Measurements from ENCODE around the gene WDR87.

The WDR87 gene

GRCh38 chr19:37905946-37906868 lies at the start of gene WDR87:
Gene WDR87, minus strand, starts transcription at chr19:37906594. Its CDS starts 8,355 bp downstream, at chr19:37898239.
- peak; percentile 92 for DNase-seq

GRCh38 chr19:37955986-37956385 lies 49.6 kb upstream of the WDR87 start:
- DNase-seq: no peak

- no peak for DNase-seq
Observed at GRCh38 chr19:37954421-37954874, 48.1 kb upstream of the WDR87 start.

DNA sequence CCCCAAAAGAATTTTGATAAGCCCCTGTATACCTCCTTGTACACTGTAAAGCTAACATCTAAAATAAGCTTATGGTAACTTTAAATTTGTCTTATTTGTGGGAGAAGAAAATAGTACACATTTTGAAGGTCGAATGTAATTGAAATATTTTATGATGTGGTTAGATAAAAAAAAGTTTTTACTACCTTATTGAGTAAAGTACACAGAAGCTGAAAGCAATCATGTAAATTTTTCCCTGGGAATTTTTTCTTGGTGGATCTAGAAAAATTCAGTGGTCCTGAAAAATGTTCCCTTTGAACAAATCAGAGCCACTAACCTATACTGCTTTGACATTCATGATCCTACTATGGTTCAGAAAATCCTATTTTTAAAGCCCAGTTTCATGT lies 47.5 kb upstream of the WDR87 start:
- no peak for DNase-seq

DNA sequence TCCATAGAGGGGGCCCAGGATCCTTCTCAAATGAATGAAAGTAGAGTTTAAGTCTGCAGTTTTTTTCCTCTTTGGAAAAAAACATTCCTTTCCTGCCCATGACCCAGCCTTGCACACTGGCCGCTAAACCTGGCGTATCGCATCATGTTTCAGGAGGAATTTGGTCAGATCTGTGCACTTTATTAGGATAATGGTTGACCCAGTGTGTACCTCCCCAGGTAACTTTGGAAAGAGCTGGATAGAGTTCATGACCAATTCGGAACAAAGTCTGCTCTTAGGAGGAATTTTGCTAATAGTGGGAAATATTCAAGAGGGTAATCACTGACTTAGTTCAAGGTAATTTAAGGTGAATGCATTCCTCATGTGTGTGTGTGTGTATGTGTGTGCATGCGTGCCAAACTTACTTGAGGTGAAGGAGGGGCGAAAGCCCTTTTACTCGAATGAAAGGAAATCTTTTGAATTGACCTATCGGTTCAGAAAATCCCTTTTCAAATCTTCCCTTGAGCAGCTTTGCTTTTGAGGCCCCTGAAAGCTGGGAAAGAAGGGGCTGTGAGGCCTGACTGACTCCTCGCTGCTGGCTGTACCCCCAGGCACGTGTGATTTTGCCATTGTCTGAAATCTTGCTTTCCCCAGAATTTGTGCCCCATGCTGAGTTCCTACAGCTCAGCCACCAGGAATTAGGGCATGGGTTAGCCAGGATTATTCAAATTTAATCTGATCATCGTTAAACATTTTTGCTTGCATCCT lies 47.0 kb upstream of the WDR87 start:
- DNase-seq: no peak

- DNase-seq: peak; percentile 73
Observed at GRCh38 chr19:37951816-37952210, 45.4 kb upstream of the WDR87 start.

- DNase-seq: no peak
Observed at GRCh38 chr19:37950471-37951175, 44.2 kb upstream of the WDR87 start.

DNA sequence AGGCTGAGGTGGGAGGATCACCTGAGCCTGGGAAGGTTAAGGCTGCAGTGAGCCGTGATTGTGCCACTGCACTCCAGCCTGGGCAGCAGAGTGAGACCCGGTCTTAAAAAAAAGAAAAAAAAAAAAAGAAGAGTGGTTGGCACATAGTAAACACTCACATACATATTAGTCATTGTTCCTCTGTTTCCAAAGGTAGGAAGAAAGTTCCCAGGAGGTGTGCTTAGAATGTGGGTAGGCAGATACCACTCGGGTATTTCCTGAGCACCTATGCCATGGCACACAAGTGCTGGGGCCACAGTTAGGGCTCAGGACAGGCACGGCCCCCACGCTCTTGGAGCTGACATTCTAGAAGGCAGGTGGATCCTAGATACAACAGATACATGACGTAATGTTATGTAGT lies 42.0 kb upstream of the WDR87 start:
- no peak for DNase-seq

- no peak for DNase-seq
Observed at GRCh38 chr19:37947778-37948177, 41.4 kb upstream of the WDR87 start.

DNA sequence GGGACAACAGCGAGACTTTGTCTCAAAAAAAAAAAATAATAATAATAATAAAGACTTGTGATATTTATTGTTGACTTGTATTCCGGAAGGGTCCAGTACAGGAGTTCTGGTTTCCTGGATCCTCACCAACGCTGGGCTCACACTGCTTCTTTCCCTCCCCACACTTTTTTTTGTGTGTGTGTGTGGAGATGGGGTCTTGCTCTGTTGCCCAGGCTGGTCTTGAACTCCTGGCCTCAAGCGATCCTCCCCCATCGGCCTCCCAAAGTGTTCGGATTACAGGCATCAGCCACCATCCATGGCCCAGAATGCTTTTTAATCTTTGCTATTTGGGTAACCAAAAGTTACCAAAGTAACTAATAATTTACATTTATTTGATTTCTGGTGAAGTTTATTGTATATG lies 39.7 kb upstream of the WDR87 start:
- DNase-seq: no peak

DNA sequence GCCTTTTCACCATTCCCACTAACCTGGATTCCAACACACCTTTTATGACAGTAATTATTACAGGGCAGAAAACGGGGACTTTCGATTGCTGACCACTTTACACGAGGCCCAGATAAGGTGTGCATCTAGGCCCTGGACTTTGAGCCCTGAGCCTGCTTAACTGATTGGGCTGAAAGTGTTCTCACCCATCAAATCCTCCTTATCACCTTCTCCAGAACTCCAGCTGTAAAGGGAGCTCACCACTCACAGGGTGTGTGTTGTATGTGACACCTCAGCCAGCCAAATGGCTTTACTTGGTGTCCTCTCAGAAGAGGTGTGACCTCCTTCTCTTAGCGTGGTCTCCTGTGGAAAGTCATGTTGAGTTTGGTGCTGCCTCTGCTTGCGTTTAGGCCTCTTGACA lies 37.1 kb upstream of the WDR87 start:
- no peak for DNase-seq

- DNase-seq: no peak
Observed at GRCh38 chr19:37942516-37942902, 36.1 kb upstream of the WDR87 start.

DNA sequence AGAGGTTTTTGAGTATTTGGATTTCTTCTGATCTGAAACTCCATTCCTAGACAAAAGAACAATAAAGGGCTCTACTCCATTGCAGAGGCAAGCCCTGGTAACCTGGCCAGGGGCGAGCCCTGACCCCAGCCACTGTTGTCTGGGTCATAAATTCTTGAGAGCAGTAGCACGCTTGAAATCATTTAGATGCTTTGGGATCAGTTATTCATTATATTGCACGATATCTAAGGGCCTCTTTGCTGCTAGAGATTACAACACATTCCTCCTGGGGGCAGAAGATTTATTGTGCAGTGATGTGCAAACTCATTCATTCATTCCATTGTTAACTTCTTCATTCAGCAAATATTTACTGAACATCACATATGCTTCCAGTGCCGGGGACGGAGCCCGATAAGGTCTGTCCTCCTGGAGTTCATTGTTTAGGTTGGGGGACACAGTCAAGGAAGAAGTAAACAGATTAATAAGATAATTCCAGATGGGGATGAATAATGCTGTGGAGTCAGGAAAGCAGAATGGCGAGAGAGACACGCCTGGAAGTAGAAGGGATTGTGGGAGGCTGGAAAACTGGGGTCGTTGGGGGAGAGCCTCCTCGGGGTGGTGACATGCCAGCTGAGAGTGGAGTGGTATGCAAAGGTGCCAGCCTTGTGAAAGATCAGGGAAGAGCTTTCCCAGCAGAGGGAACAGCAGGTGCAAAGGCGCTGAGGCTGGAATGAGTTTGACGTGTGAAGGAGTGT lies 35.6 kb upstream of the WDR87 start:
- DNase-seq: no peak

DNA sequence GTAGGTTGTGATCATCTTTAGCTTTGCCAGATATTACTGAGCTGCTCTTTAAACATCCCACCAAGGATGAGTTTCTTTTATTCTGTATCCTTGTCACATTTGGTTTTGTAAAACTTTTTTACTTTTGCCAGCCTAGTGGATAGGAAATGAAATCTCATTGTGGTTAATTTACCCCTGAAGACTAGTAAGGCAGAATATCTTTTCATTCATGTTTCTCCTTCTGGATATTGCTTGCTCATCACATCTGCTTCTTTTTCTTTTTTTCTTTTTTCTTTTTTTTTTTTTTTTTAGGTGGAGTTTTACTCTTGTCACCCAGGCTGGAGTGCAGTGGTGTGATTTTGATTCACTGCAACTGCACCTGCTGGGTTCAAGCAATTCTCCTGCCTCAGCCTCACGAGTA lies 32.0 kb upstream of the WDR87 start:
- DNase-seq: no peak

GRCh38 chr19:37936886-37937285 lies 30.5 kb upstream of the WDR87 start:
- no peak for DNase-seq

DNA sequence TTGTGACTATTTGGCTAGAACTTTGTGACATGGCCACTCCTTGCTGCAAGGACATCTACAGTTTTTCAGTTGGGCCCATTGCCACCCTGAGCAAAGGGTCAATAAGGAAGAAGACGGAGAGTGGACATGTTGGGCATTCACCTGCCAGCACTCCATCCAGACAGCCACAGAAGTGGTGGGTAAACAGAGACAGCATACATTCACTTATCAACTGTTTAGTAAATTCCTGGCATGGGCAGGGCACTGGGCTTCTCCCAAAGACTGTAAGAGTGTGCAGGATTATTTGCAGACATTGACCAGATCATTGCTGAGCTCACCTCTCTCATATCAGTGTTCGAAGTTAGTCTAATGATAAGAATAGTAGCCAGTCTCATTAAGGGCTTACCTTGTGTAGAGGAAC lies 29.8 kb upstream of the WDR87 start:
- no peak for DNase-seq

DNA sequence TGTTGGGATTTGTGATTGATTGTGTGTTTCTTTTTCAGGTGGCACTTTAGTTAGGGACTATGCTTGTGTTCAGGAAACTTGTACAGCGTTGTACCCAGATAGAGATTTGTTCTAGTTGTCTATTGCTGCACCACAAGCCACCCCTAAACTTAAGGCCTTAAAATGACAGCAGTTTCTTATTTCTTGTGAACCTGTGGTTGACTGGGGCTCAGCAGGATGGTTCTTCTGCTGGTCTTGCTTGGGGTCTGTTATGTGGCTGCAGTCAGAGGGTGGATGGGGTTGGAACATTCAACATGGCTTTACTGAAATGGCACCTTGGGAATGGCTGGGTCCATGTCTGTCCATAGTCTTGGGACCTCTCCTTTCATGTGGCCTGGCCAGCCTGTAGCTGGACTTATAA lies 28.9 kb upstream of the WDR87 start:
- DNase-seq: no peak

GRCh38 chr19:37933937-37934358 lies 27.6 kb upstream of the WDR87 start:
- no peak for DNase-seq

GRCh38 chr19:37932985-37933936 lies 26.9 kb upstream of the WDR87 start:
- peak; percentile 83 for DNase-seq

DNA sequence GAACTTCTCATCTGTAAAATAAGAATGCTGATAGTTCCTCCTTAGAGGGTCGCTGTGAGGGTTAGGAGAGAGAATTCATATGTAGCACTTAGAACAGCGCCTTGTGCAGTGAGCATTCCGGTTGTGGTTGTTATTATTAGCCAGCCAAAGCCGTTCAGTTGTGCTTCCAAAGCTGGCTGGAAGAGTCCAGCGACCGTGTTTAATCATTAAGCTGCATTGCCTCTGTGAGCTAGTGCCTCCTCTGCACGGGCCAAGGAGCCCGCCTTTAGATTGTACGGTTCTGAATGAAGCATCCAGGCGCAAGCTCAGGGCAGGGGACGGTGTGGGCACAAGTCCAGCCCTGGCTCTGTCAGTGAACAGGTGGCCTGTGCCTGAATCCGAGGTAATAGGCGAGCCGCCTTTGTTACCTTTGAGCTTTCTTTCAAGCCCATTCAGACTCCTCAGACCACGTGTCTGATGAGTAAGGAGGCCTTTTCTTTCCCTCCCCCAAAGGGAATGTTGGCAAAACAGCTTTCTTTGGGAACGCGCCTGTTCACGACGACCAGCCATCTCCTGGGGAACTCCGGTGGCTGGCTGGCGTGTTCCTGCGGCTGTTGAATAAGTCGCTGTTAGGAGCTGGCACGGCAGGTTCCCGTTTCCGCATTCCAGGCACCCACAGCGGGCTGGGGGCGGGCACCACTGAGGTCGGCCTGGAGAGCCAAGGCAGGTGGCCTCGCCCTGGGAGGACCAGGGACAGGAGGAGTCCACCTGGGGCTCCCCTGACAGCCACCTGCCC lies 25.7 kb upstream of the WDR87 start:
- peak; percentile 93 for DNase-seq

- DNase-seq: no peak
Observed at GRCh38 chr19:37930416-37930815, 24.0 kb upstream of the WDR87 start.

Measured in islet precursor cell (in vitro differentiated cells).